Head of caudate nucleus (tissue), 42 donors: ENCODE data around the gene DQX1.
A peak's percentile ranks its signal among the peaks of the same experiment; 100 is the strongest.
"Not testable (repeated sequence)": the region's sequence is repeated elsewhere in the genome, so short reads cannot be mapped to it uniquely, and the experiment has no call there.

ENCODE experiments used
- DNase-seq, 42 donors: peaks; one replicate each; pipeline versions ENCODE4 v3.0.0 to v3.0.0-alpha.2; 2020 to 2021; ENCODE audit warnings: mixed read lengths in 7 of 42
- intact Hi-C: fragments of 100-400 bp; cut with DNase I; formaldehyde crosslinking; loops from one replicate; pipeline ENCODE4 v1.15.0; 2022

DQX1 gene

GRCh38 chr2:74501335-74502071 is 24.5 kb downstream of the DQX1 start:
- no peak for DNase-seq
- intact Hi-C loops, result no loop called here

- no peak for DNase-seq
- intact Hi-C loops, result no loop called here
Observed at GRCh38 chr2:74500578-74500946, 25.5 kb downstream of the DQX1 start.

- DNase-seq, result no peak
Observed at GRCh38 chr2:74499940-74500577, 26.0 kb downstream of the DQX1 start.

GRCh38 chr2:74499267-74499939 is 26.6 kb downstream of the DQX1 start, which contains the start of gene LBX2:
Gene LBX2, minus strand, starts transcription at chr2:74499603. Its CDS starts 66 bp downstream, at chr2:74499537.
- intact Hi-C loops, result no loop called here
- no peak for DNase-seq

More at GRCh38 chr2:74499940-74500577, 26.0 kb downstream of the DQX1 start:
- intact Hi-C loops, result no loop called here

GRCh38 chr2:74498500-74499266 is 27.3 kb downstream of the DQX1 start:
- intact Hi-C loops, result no loop called here
- DNase-seq, result no peak

- intact Hi-C loops, result no loop called here
- no peak for DNase-seq
Observed at GRCh38 chr2:74497777-74498499, 28.1 kb downstream of the DQX1 start.

- intact Hi-C loops, result no loop called here
- DNase-seq, result no peak
Observed at GRCh38 chr2:74496997-74497776, 28.8 kb downstream of the DQX1 start.

GRCh38 chr2:74495440-74495839 is 30.6 kb downstream of the DQX1 start:
- intact Hi-C loops, result no loop called here

GRCh38 chr2:74493546-74493945 is 32.5 kb downstream of the DQX1 start:
- intact Hi-C loops, result no loop called here
- DNase-seq, result no peak

More at GRCh38 chr2:74495440-74495839, 30.6 kb downstream of the DQX1 start:
- no peak for DNase-seq

- intact Hi-C loops, result no loop called here
Observed at GRCh38 chr2:74491648-74492544, 34.1 kb downstream of the DQX1 start.

GRCh38 chr2:74489906-74490305 is 36.1 kb downstream of the DQX1 start:
- no peak for DNase-seq
- intact Hi-C loops, result no loop called here

More at GRCh38 chr2:74491648-74492544, 34.1 kb downstream of the DQX1 start:
- DNase-seq, result no peak

- intact Hi-C loops, result no loop called here
- DNase-seq, result no peak
Observed at GRCh38 chr2:74488643-74489481, 37.2 kb downstream of the DQX1 start.

GRCh38 chr2:74486141-74486540 is 39.9 kb downstream of the DQX1 start:
- no peak for DNase-seq
- intact Hi-C loops, result no loop called here

- intact Hi-C loops, result loop anchor here (2.0 to 5.0 kb wide), 2 partner anchors 29 to 104 kb away; partner anchors contain the start of gene INO80B
- DNase-seq, result not testable (repeated sequence)
Observed at GRCh38 chr2:74483675-74484164, 42.3 kb downstream of the DQX1 start.

- peak; percentile 90 to 98 (median 96) for DNase-seq
- intact Hi-C loops, result loop anchor here (1.0 to 5.0 kb wide), 3 partner anchors 28 to 104 kb away; partner anchors contain the start of genes AUP1, HTRA2 and INO80B
Observed at GRCh38 chr2:74482801-74483674, 43.0 kb downstream of the DQX1 start, which contains the start of the genes CCDC142 and TTC31. Gene CCDC142, minus strand, starts transcription at chr2:74482998. Its CDS starts 161 bp downstream, at chr2:74482837. Gene TTC31, plus strand, starts transcription at chr2:74483081. Its CDS starts 15 bp downstream, at chr2:74483096.
